SU-DHL-6 (cell line): Measurements from ENCODE around the gene PTPRCAP.

ENCODE experiments used
- H2AFZ ChIP-seq: fragments of 200-600 bp; sonication (generic); 2 replicates; pipeline ENCODE4 v1.6.1; 2014; ENCODE audit warnings: low read depth, mild to moderate bottlenecking, moderate library complexity, mixed read lengths, antibody characterized with exemption, low read length; ENCODE audit not compliant: severe bottlenecking
- H3F3A ChIP-seq: fragments of 200-600 bp; shearing (Covaris generic); 2 replicates; pipeline ENCODE4 v1.6.0; 2016; ENCODE audit warnings: antibody characterized with exemption, mild to moderate bottlenecking; ENCODE audit not compliant: insufficient read depth
- H3K27ac ChIP-seq: fragments of 200-600 bp; sonication (generic); 2 replicates; pipeline ENCODE4 v1.5.1; 2016; ENCODE audit warnings: low read depth, mild to moderate bottlenecking, low read length, moderate library complexity, mixed read lengths
- H3K27me3 ChIP-seq: fragments of 200-600 bp; sonication (generic), shearing (Covaris generic); 2 replicates; pipeline ENCODE4 v1.6.0; 2014; ENCODE audit warnings: mild to moderate bottlenecking, low read length
- H3K36me3 ChIP-seq: fragments of 200-600 bp; sonication (generic); 2 replicates; pipeline ENCODE4 v1.6.1; 2014; ENCODE audit warnings: mild to moderate bottlenecking, low read length, mixed read lengths
- H3K4me2 ChIP-seq: fragments of 300-600, 200-600 bp; shearing (Covaris generic), sonication (generic); 2 replicates; pipeline ENCODE4 v1.6.0; 2014; ENCODE audit warnings: low read length, low read depth, mild to moderate bottlenecking; ENCODE audit not compliant: poor library complexity, severe bottlenecking
- H3K4me3 ChIP-seq: fragments of 200-600 bp; sonication (generic); 2 replicates; pipeline ENCODE4 v1.5.1; 2014; ENCODE audit warnings: antibody characterized with exemption, low read length, mild to moderate bottlenecking, mixed read lengths; ENCODE audit not compliant: insufficient read depth, poor library complexity, severe bottlenecking
- H3K79me2 ChIP-seq: fragments of 200-600 bp; sonication (generic); 2 replicates; pipeline ENCODE4 v1.6.1; 2014; ENCODE audit warnings: mild to moderate bottlenecking, low read length, moderate library complexity; ENCODE audit not compliant: insufficient read depth
- H3K9ac ChIP-seq: fragments of 200-600 bp; sonication (generic); 2 replicates; pipeline ENCODE4 v1.7.0; 2014; ENCODE audit warnings: mild to moderate bottlenecking, low read length
- H3K9me2 ChIP-seq: fragments of 200-600 bp; sonication (generic); replicated peaks from 2 replicates; pipeline ENCODE4 v1.6.1; 2014; ENCODE audit warnings: low read length; ENCODE audit not compliant: insufficient read depth
- H3K9me3 ChIP-seq: fragments of 200-600 bp; sonication (generic); 2 replicates; pipeline ENCODE4 v1.6.1; 2014; ENCODE audit warnings: low read length, mixed read lengths; ENCODE audit not compliant: insufficient read depth
- H4K20me1 ChIP-seq: fragments of 200-600 bp; sonication (generic); 2 replicates; pipeline ENCODE4 v1.6.1; 2014; ENCODE audit warnings: low read depth, mild to moderate bottlenecking, antibody characterized with exemption, low read length, moderate library complexity, mixed read lengths
- EZH2phosphoT487 ChIP-seq: fragments of 200-600 bp; sonication (generic), shearing (Covaris generic); conservative IDR thresholded peaks from 2 replicates; pipeline ENCODE4 v1.6.1; 2018; ENCODE audit warnings: mild to moderate bottlenecking, antibody characterized with exemption, low read length, moderate library complexity, mixed read lengths
- TF ChIP-seq, protein P1 (sequence below): fragments of 200-600 bp; sonication (generic); IDR thresholded peaks from one replicate; pipeline ENCODE4 v1.5.1; 2017; ENCODE audit warnings: antibody characterized with exemption, mild to moderate bottlenecking, low read length, moderate library complexity; ENCODE audit not compliant: insufficient read depth, poor library complexity, severe bottlenecking

PTPRCAP gene

DNA sequence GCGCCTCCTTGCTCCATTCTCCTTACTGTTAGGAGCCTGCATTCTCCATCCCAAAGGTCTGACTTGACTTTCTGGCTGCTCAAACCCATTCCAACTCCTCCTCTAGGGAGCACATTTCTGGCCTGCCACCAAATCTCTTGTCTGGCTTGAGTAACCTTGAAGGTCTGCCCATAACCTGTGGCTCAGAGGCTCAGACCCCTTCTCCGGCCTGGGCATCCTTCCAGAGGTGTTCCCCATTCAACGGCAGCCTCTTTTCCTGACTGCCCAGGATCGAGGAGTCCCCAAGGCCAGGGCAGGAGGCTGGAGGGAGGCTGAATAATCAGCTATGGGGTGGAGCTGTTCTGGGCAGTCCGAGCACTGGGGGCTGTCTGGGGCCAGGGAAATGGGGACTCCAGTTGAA lies 43.5 kb downstream of the PTPRCAP start:
- no peaks in the 10 kb centered on the region for H3K9me2 ChIP-seq
- H3K27ac ChIP-seq, result no peak overlapping the region
- no peak overlapping the region for H3K4me3 ChIP-seq
- H3K9ac ChIP-seq, result 0 out of 2 replicates have a peak overlapping the region, but pooled peaks have one; percentile 5
- H3F3A ChIP-seq, result no peaks in the 10 kb centered on the region
- no peaks in the 10 kb centered on the region for H3K9me3 ChIP-seq
- H2AFZ ChIP-seq, result no peak overlapping the region
- H4K20me1 ChIP-seq, result no peaks in the 10 kb centered on the region
- H3K27me3 ChIP-seq, result no peaks in the 10 kb centered on the region
- TF ChIP-seq, protein P1, sequence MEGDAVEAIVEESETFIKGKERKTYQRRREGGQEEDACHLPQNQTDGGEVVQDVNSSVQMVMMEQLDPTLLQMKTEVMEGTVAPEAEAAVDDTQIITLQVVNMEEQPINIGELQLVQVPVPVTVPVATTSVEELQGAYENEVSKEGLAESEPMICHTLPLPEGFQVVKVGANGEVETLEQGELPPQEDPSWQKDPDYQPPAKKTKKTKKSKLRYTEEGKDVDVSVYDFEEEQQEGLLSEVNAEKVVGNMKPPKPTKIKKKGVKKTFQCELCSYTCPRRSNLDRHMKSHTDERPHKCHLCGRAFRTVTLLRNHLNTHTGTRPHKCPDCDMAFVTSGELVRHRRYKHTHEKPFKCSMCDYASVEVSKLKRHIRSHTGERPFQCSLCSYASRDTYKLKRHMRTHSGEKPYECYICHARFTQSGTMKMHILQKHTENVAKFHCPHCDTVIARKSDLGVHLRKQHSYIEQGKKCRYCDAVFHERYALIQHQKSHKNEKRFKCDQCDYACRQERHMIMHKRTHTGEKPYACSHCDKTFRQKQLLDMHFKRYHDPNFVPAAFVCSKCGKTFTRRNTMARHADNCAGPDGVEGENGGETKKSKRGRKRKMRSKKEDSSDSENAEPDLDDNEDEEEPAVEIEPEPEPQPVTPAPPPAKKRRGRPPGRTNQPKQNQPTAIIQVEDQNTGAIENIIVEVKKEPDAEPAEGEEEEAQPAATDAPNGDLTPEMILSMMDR, result no peak
- no peak for TF ChIP-seq EZH2phosphoT487
- no peaks in the 10 kb centered on the region for H3K36me3 ChIP-seq
- H3K4me2 ChIP-seq, result no peak overlapping the region
- peaks cover 10% of the 10 kb centered on the region for H3K79me2 ChIP-seq

DNA sequence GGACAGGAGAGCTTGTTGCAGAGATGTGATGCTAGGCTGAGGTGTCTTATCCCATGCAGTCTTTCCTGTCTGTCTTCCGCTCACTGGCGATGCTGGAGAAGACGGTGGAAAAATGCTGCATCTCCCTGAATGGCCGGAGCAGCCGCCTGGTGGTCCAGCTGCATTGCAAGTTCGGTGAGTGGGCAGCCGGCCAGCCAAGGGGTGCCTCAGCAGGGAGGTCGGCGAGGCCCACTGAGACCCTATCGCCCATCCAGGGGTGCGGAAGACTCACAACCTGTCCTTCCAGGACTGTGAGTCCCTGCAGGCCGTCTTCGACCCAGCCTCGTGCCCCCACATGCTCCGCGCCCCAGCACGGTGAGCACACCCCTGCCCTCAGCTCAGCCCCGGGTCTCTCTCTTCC lies 44.0 kb downstream of the PTPRCAP start:
- Histone ChIP-seq H3K79me2 (peaks cover 10% of the 10 kb centered on the region), H3K4me3 (no peak overlapping the region), H3K9me3 (no peaks in the 10 kb centered on the region), H3K4me2 (no peak overlapping the region), H3K9me2 (no peaks in the 10 kb centered on the region), H3F3A (no peaks in the 10 kb centered on the region), H3K27ac (no peak overlapping the region), H3K27me3 (no peaks in the 10 kb centered on the region), H2AFZ (no peak overlapping the region), H3K36me3 (no peaks in the 10 kb centered on the region), H3K9ac (no peak overlapping the region), H4K20me1 (no peaks in the 10 kb centered on the region)
- TF ChIP-seq, protein P1, result no peak
- no peak for TF ChIP-seq EZH2phosphoT487

DNA sequence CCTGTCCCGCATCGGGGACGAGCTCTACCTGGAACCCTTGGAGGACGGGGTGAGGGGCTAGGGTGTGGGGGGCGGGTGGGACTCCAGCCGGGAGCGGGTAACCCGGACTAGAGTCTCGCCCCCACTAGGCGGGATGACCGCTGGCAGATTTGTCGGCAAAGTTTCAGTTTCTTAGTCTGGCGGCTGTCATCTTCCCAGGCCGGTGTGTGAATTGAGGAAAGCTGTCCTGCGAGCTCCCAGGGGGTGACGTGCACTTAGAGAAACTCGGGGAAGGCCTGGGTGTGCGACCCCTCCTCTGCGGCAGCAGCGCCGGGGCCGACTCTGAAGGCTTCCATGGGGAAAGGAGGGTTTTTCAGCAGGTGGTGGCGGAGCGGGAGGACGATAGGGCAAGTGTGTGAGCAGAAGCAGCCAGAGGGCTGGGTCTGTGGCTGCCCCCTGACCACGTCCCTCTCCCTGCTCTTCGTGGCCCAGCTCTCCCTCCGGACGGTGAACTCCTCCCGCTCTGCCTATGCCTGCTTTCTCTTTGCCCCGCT lies 45.2 kb downstream of the PTPRCAP start:
- Histone ChIP-seq H3K9me3 (no peaks in the 10 kb centered on the region), H2AFZ (no peak overlapping the region), H3F3A (no peaks in the 10 kb centered on the region), H3K36me3 (no peaks in the 10 kb centered on the region), H3K4me3 (peak overlapping the region; percentile 81), H3K27me3 (no peaks in the 10 kb centered on the region), H3K9ac (peak overlapping the region; percentile 87), H3K4me2 (peak overlapping the region; percentile 84), H3K27ac (peak overlapping the region; percentile 36; the same call in 1 of the 2 replicates), H4K20me1 (no peaks in the 10 kb centered on the region), H3K9me2 (no peaks in the 10 kb centered on the region), H3K79me2 (peaks cover 10% of the 10 kb centered on the region)
- TF ChIP-seq, protein P1, result no peak
- TF ChIP-seq EZH2phosphoT487, result no peak
